GM21717 (cell line): Measurements from ENCODE around the gene PCCA.
"Not testable (repeated sequence)": the region's sequence is repeated elsewhere in the genome, so short reads cannot be mapped to it uniquely, and the experiment has no call there.

Experiments used
- ATAC-seq: cut with Tn5 transposase; IDR thresholded peaks from one replicate; pipeline ENCODE4 v1.9.1; 2021; ENCODE audit warnings: mild to moderate bottlenecking, moderate library complexity; ENCODE audit not compliant: unreplicated experiment

Gene PCCA

DNA sequence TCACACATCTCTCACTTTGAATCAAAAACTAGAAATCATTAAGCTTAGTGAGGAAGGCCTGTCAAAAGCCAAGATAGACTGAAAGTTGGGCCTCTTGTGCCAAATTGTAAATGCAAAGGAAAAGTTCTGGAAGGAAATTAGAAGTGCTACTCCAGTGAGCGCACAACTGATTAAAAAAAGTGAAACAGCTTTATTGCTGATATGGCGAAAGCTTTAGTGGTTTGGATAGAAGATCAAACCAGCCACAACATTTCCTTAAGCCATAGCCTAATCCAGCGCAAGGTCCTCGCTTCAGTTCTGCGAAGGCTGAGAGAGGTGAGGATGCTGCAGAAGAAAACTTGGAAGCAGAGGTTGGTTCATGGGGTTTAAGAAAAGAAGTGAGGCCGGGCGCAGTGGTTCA lies 7.6 kb downstream of the PCCA start:
- no peak for ATAC-seq

DNA sequence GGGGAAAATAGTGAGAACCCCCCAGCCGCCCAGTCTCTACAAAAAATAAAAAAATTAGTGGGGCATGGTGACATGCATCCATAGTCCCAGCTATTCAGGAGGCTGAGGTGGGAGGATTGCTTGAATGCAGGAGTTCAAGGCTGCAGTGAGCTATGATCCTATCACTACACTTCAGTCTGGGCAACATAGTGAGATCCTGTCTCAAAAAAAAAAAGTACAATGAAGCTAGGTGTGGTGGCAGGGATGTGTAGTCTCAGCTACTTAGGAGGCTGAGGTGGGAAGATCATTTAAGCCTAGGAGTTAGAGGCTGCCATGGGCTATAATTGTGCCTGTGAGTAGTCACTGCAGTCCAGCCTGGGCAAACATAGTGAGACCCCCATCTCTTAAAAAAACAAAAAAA lies 8.9 kb downstream of the PCCA start:
- ATAC-seq: no peak

DNA sequence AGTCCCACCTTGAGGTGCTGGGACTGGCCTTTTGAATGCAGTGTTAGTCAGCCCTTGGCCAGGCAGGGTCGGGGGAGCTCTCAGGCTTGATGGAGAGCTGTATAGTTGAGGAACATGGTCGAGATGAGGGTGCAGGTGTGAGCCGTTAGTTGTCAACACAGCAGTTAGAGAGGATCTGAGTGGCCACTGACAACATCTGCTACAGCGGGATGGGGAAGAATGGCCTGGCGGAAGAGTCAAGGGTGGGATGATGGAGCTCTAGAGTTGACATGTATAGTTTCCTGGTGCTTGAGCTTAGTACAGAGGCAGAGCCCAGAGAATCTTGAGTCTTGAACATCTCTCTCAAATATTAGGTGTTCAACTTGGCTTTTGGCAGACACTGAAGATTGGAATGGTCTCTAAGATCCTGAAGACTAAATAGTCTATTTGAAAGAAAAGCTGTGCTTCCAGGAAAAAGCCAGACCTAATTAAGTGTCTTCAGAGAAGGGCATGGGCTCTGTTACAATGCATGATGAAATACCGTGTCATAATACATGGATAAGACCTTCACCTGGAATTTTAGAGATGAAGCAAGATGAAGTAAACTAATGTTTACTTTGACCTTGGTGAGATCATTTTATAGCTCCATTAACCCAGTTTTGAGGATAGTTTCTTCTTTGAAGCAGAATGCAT lies 9.7 kb downstream of the PCCA start:
- no peak for ATAC-seq

DNA sequence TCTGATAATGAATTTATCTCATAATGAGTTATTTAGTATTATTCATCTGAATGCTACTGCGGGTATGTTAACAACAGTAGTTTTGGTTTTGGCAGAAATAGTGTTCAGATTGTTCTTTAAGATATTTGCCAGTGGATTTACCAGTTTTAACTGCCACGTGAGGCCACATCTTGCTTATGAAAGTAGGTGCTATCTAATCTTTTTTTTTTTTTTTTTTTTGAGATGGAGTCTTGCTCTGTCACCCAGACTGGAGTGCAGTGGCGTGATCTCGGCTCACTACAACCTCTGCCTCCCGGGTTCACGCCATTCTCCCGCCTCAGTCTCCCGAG lies 10.2 kb downstream of the PCCA start:
- not testable (repeated sequence) for ATAC-seq

DNA sequence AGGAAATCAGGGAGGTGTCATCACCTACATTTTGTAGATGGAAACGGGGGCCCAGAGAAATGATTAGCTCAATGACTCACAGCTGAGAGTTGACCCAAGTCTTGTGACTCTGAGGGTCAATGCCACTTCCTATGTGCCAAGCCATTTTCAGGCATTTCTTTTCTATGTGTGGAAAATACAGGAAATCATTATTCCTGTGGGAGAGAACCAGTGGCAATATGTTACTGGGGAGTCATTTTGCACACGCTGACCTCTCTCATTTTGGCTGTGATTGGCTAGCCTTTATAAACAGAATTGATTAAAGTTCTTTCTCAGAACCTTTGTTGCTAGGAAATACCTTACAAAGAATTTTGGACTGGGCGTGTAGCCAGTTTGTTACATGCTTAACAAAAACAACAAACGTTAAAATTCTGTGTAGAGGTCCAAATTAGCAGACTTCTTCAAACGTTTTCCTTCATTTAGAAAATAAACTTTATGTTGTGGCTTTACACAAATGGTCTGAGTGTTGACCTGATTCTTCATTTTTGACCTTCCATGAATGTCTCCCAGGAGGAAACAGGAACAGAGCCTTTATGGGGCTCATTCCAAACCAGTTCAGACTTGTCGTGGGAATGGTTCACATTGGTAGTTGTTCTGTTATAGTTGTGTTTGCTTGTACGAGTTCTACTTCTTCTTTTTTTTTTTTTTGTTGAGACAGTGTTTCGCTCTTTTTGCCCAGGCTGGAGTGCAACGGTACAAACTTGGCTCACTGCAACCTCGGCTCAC lies 11.4 kb downstream of the PCCA start:
- ATAC-seq: no peak

DNA sequence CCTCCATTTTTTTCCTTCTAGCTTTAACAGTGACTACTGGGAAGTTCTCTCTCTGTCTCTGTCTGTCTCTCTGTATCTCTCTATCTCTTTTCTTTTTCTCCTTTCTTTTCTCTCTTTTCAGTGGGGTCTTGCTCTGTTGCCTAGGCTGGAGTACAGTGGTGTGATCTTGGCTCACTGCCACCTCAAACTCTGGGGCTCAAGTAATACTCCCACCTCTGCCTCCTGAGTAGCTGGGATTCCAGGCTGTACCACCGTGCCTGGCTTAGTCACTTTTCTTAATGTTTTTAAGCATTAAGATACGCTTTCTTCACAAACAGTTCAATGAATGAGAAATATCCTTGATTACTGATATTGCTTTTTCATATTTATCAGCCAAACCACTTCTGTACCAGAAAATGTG lies 13.1 kb downstream of the PCCA start:
- ATAC-seq: no peak

DNA sequence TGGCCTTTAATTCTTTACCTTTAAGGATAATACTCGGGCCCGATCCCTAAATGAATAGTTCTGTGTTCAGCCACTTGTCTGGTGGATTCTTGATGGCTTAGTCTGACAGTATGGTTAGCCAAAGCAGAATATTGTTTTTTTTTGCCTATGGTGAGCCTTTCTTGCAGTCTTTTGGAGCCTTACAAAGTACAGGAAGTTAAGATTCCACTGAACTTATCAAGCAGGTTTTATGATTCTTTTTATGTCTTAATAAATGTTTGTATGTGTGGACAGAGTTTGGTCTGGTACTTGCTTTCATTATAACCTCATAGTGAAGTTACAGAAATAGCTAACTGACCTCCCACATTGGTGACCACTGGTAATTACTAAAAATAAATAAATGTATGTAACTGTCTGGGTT lies 17.1 kb downstream of the PCCA start:
- no peak for ATAC-seq

DNA sequence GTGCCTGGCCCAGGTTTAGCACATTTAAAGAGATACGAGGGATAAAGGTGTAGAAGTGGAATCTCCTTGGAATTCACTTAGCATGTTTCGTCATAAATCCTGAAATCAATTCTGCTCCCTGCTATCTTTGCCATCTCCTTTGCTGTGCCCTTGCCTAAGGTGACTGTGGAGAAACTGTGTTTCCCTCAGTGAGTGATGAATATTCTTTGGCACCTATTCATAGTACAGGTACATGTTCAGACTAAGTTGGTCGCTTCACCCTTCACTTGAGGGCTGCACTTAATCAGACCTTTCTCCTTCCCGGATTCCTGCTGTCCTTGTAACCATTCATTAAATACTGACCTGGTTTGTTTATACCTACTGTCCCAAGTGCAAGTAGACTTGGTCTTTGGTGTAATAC lies 17.8 kb downstream of the PCCA start:
- no peak for ATAC-seq

DNA sequence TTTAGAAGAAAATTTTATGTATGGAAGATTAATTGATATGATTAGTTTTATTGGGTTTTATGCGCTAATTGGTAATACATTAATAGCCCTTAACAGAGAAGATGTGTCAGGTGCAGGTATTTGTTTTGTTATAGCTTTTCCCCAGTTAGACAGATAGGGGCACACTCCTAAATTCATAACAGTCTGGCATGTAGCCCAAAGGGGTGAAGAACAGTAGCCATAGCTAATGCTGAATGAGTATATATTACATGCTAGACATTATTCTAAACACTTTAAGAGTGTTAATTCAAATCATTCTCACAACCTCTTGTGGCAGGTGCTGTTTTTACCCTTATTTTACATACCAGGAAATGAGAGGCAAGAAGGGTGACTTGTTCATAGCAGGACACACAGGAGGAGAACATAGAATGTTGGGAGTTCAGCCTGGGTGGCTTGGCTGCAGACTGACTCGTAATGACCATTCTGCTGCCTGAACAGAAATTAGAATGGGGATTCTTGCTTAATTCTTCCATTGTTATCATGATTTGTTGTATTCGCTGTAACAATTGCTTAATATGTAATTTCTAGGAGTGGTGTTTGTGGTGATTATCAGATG lies 20.1 kb downstream of the PCCA start:
- peak; percentile 67 for ATAC-seq

DNA sequence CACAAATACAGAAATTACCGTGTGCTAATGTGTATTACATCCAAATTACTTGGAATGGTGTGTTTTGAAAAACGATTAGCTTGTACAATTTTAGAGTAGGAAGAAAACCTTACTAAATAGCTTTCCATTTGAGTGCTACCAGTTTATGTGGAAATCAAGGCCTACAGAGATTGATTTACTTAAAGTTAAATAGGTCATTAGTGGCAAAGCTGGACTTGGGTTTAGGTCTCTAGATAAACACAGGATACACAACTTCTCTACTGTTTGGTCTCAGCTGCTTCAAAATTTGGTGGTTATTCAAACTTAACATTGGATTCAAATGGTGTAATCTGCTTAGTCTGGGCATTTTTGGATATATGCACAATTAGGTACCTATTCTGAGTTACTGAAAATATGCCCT lies 21.4 kb downstream of the PCCA start:
- ATAC-seq: no peak

DNA sequence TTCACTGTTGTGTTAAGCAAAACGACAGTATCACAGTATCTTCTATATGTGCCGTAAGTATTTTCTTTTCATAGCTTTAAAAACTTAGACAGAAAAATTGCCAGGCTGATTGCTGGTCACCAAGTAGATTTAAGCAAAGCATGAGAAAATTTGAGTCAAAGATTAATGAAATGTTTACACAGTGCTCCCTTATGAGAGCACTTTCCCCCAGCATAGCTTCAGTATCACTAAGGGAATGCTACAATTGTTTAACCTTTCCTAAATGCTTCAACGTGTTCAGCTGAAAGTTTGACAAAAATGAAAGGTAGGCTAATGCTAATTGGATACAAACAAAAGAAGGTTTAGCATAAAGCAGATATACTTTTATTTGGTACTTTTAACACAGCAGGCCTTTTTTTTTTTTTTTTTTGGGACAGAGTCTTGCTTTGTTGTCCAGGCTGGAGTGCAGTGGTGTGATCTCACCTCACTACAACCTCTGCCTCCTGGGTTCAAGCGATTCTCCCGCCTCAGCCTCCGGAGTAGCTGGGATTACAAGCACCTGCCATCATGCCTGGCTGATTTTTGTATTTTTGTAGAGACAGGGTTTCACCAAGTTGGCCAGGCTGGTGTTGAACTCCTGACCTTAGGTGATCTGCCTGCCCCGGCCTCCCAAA lies 23.4 kb downstream of the PCCA start:
- no peak for ATAC-seq

DNA sequence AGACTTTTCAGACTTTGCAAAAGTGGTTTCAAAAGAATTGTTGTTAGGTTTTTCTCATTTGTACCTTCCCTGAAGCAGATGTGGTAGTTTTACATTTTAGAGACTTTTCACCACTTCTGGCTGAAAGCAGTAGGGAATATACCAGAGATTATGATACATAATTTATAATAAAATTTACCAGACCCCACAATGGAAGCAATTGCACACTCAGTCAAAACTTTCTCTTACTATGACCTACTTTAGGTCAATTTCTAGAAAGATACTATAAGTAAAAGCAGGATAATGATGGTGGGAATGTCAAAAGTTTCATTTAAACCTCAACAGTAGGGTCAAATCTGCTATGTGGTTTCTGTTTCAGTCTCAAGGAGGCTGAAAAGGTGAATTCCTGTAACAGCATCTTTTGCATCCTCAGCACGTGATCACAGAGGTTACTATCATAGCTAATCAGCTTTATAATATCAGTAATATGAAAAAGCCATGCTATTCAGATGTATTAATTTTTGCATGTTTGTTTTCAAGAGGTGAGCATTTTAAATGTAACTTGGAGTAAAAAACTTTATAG lies 26.9 kb downstream of the PCCA start:
- ATAC-seq: no peak

DNA sequence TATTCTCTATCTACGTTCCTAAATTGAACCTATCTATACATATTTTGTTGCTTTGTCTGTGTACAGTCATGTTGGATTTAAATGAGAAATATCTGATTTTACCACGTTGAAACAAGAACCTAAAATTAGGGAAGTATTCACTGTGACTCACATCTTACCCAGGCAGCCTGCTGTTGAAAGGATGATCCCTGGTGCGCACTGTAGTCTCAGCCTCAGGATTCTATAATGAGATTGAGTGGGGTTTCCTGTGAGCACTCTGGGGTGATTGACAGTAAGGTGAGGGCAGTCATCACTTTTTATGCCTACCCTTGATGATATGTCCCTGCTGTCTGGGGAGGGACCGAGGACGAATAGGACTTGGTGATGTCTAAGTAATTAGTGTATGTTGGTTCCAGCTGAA lies 35.4 kb downstream of the PCCA start:
- no peak for ATAC-seq

DNA sequence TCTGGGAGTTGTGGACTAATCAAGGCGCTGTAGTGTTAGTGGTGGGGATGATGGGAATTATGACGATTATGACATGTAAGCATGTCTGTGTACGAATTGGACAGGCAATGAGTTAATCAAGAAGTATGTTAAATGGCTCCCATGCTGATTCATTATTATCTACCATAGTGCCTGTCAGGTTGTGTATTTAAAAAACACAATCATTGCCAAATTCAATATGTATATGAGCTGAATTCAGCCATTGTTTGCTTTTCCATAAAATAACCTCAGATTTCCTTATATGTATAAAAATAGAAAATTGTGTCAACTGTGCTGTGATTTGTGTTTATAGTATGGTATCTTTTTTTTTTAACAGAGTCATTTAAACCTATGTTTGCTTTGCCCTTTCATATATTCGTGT lies 37.1 kb downstream of the PCCA start:
- no peak for ATAC-seq

DNA sequence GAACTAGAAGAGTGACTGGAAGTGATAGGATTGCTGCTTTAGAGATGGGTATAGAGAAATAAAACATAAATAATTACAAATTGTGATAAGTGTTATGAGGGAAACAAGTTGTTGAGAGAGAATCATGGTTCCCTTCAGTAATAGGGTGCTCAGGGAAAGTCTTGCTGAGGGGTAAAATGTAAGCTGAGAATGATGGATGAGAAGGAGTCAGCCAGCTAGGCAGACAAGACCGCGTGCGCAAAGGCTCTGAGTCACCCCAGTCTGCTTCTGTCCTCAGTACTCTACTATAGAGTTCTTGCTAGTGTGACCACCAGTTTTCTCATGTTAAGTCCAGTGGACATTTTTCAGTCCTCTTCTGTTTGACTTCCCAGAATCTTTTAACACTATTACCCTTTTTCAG lies 39.5 kb downstream of the PCCA start:
- ATAC-seq: no peak

DNA sequence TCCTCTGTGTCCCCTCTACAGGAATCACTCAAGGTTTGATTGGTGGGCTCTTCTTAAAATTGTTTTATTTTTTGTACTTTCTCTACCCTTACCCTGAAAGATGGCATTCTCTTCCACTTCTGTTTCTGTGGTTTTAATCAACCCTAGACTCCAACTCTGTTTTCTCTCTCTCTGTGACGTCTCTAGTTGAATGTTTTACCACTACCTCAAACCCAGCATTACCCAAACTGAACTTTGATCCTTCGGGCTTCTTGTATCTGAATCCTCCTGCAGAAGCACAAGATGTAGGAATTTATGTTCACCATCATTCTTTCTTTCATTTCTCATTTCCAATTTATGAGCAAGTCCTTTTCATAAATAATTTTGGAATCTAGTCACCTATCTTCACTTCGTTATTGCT lies 39.9 kb downstream of the PCCA start:
- ATAC-seq: no peak

DNA sequence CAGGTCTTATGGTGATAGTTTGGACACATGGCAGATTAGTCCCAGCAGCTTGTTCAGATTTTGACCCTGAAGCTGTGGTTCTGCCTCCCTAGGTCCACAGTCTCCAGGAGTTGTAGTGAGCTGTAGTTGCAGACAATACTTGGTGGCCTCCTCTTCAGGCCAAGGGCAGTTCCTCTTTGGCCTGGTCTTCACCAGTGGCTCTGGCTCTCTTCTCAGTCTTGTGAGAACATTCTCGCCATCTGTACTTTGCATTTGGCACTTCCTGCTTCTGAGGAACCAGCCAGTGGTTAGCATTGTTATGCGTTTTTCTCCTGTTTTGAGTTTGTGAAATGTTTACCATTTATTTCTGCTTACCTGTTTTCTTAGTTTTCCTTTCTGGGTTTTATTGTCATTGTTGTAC lies 40.7 kb downstream of the PCCA start:
- ATAC-seq: peak; percentile 77

DNA sequence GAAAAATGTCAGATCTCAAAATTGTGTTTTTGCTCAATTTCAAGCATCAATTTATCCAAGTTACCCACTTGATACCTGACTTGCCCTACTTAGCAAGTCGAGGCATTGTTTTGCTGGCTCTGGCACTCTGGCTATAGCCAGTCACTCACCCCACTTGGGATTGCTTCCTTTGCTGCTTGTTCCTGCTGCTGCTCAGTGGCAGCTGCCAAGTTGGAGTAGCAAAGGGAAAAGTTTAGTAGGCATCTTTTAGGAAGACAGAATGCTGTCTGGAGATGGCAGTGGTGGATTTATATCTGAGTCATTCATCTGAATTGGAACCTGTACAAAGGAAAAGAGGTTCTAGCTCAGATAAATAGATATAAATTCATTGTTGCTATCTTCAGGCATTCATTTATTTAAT lies 41.2 kb downstream of the PCCA start:
- no peak for ATAC-seq

DNA sequence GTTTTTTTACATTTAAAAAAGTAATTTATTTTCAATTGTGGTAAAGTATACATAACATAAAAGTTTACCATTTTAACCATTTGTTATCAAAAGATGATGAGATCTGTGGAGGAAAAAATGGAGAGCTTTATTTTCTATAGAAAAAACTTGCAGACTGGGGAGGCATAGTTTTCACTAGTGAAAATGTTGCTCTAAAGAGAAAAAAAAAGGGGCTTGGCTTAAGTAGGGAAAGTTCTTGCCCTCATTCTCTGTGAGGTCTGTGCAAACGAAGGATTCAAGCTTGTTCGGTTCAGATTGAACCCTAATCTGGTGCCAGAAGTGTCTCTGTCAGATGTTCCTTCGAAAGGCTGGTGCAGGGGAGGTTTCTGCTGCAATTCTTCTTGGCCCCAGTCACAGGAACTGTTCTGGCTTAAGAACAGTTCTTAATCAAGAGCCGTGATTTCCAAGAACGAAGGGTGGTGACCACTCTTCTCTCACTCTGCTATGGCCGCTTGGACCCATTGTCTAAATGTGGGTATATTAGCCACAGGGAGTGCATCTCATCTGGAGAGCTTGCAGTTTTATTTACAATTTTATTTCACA lies 42.1 kb downstream of the PCCA start:
- no peak for ATAC-seq

DNA sequence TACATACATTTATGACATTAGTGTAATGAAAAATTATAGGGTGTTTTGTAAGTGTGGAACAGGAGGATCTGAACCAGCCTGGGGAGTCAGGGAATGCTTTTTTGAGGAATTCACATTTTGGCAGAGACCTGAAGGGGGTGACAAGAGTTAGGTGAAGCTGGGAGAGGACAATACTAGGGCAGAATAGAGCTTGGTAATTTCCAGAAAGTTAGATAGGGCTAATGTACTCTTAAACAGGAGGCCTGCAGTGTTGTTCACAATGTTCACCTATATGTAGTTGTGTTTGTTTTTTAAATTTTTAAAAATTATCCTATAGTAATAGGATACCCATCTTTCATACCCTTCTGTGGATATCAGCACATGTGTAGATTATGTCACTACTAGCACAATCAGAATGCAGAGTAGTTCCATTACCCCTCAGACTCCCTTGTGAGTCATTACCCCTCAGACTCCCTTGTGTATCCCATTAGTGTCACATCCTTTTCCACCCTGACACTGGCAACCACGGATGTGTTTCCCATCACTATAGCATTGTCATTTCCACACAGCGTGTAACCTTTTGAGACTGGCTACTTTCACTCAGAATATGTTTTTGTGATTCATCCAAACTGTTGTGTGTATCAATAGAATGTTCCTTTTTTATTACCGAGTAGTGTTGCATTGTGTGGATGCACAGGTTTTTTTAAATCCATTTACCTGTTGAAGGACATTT lies 43.1 kb downstream of the PCCA start:
- no peak for ATAC-seq
